RWPE2 (cell line): ENCODE results near the gene VANGL1.

Experiments
- ATAC-seq: fragments of 200-7000 bp; cut with Tn5 transposase; 3 replicates; pipeline ENCODE4 v1.9.1; 2021; ENCODE audit warnings: low read depth
- DNase-seq: peaks from one replicate; pipeline ENCODE4 v3.0.0-alpha.2; 2020; ENCODE audit warnings: low spot score
- H3K27ac ChIP-seq: fragments of 450-650 bp; 2 replicates; pipeline ENCODE4 v1.5.1; 2017; ENCODE audit warnings: mild to moderate bottlenecking; ENCODE audit not compliant: poor library complexity, severe bottlenecking
- H3K27me3 ChIP-seq: fragments of 250-450 bp; sonication (Bioruptor Pico); 2 replicates; pipeline ENCODE4 v1.5.1; 2021; ENCODE audit warnings: mild to moderate bottlenecking, moderate library complexity; ENCODE audit not compliant: insufficient read depth, poor library complexity, severe bottlenecking
- H3K36me3 ChIP-seq: fragments of 250-450 bp; sonication (Bioruptor Pico); 2 replicates; pipeline ENCODE4 v1.5.1; 2020; ENCODE audit warnings: low read depth, mild to moderate bottlenecking, moderate library complexity
- H3K4me1 ChIP-seq: fragments of 250-450 bp; sonication (Bioruptor Pico); 2 replicates; pipeline ENCODE4 v1.5.1; 2021; ENCODE audit warnings: mild to moderate bottlenecking, moderate library complexity; ENCODE audit not compliant: insufficient read depth, poor library complexity, severe bottlenecking
- H3K4me3 ChIP-seq: fragments of 250-450 bp; sonication (Bioruptor Pico); 2 replicates; pipeline ENCODE4 v1.5.1; 2021; ENCODE audit warnings: mild to moderate bottlenecking, moderate library complexity; ENCODE audit not compliant: severe bottlenecking
- H3K9me3 ChIP-seq: fragments of 250-450 bp; sonication (Bioruptor Pico); 2 replicates; pipeline ENCODE4 v1.5.1; 2021; ENCODE audit warnings: mild to moderate bottlenecking, moderate library complexity; ENCODE audit not compliant: severe bottlenecking
- CTCF ChIP-seq: fragments of 450-650 bp; IDR thresholded peaks from one replicate; pipeline ENCODE4 v1.5.1; 2017; ENCODE audit warnings: mild to moderate bottlenecking, moderate library complexity; ENCODE audit not compliant: poor library complexity, severe bottlenecking

Gene VANGL1

GRCh38 chr1:115660151-115660550, 18.4 kb downstream of the VANGL1 start:
- DNase-seq, result no peak
- peaks cover 70% of the 10 kb centered on the region for H3K36me3 ChIP-seq

GRCh38 chr1:115661157-115661556, 19.4 kb downstream of the VANGL1 start:
- TF ChIP-seq CTCF, result no peak
- H3K36me3 ChIP-seq, result peaks cover 67% of the 10 kb centered on the region
- DNase-seq (no peak), ATAC-seq (no peak)
- no peak overlapping the region for H3K27ac ChIP-seq
- H3K9me3 ChIP-seq, result no peaks in the 10 kb centered on the region
- no peaks in the 10 kb centered on the region for H3K27me3 ChIP-seq
- peaks cover 7% of the 10 kb centered on the region for H3K4me1 ChIP-seq
- H3K4me3 ChIP-seq, result no peak overlapping the region

More at GRCh38 chr1:115660151-115660550, 18.4 kb downstream of the VANGL1 start:
- Histone ChIP-seq H3K4me1 (peaks cover 15% of the 10 kb centered on the region), H3K9me3 (no peaks in the 10 kb centered on the region), H3K27ac (no peak overlapping the region), H3K4me3 (no peak overlapping the region), H3K27me3 (no peaks in the 10 kb centered on the region)
- no peak for ATAC-seq
- TF ChIP-seq CTCF, result no peak

- peaks cover 4% of the 10 kb centered on the region for H3K9me3 ChIP-seq
- peaks cover 67% of the 10 kb centered on the region for H3K36me3 ChIP-seq
- no peaks in the 10 kb centered on the region for H3K27me3 ChIP-seq
- H3K27ac ChIP-seq, result no peak overlapping the region
- H3K4me1 ChIP-seq, result peaks cover 27% of the 10 kb centered on the region
- H3K4me3 ChIP-seq, result no peak overlapping the region
- ATAC-seq (peak; percentile 61), DNase-seq (no peak)
- no peak for TF ChIP-seq CTCF
Measured at GRCh38 chr1:115665319-115666096, 23.7 kb downstream of the VANGL1 start.

GRCh38 chr1:115666206-115666605, 24.4 kb downstream of the VANGL1 start:
- TF ChIP-seq CTCF, result no peak
- no peak for ATAC-seq
- H3K27ac ChIP-seq, result no peak overlapping the region

GRCh38 chr1:115666702-115667101, 24.9 kb downstream of the VANGL1 start:
- H3K36me3 ChIP-seq, result peaks cover 59% of the 10 kb centered on the region
- peaks cover 38% of the 10 kb centered on the region for H3K4me1 ChIP-seq
- peaks cover 4% of the 10 kb centered on the region for H3K9me3 ChIP-seq
- TF ChIP-seq CTCF, result no peak
- H3K27me3 ChIP-seq, result no peaks in the 10 kb centered on the region
- no peak overlapping the region for H3K4me3 ChIP-seq
- H3K27ac ChIP-seq, result no peak overlapping the region
- DNase-seq, result no peak
- no peak for ATAC-seq

More at GRCh38 chr1:115666206-115666605, 24.4 kb downstream of the VANGL1 start:
- Histone ChIP-seq H3K4me3 (no peak overlapping the region), H3K9me3 (peaks cover 4% of the 10 kb centered on the region), H3K36me3 (peaks cover 62% of the 10 kb centered on the region), H3K27me3 (no peaks in the 10 kb centered on the region), H3K4me1 (peaks cover 34% of the 10 kb centered on the region)
- no peak for DNase-seq
